H1 (cell line): Measurements from ENCODE around the gene DUSP9. TPM values are rescaled to one million over a fixed set of nuclear protein-coding genes. Genes with fewer than 3 reads are reported as not detected.

Experiments used
- CTCF ChIA-PET: fragments of 300-600 bp; sonication (Branson Sonifier 250); formaldehyde crosslinking; loops from one replicate; lab custom pipeline; 2021; ENCODE audit not compliant: partially characterized antibody; lab: Charles Lee
- POLR2A ChIA-PET: fragments of 300-600 bp; sonication (Branson Sonifier 250); formaldehyde crosslinking; loops from one replicate; lab custom pipeline; 2021; ENCODE audit warnings: inconsistent platforms; ENCODE audit not compliant: partially characterized antibody; lab: Charles Lee
- DNase-seq, 2 experiments: peaks; one replicate each; pipeline versions ENCODE4 v3.0.0 to v3.0.0-alpha.2; 2010 to 2022; ENCODE audit warnings: low spot score in 2 of 2, low read depth in 1 of 2, mixed read lengths in 1 of 2
- FAIRE-seq: peaks from 2 replicates; lab custom pipeline; 2011; peaks lifted over from hg19 to GRCh38; lab: Jason Lieb, UNC
- H2AFZ ChIP-seq: 2 replicates; pipeline ENCODE4 v1.8.1; 2012; ENCODE audit warnings: low read length, inconsistent platforms
- H2AK5ac ChIP-seq: 2 replicates; pipeline ENCODE4 v1.6.1; 2013; ENCODE audit warnings: low read depth, low read length
- H2BK120ac ChIP-seq: replicated peaks from 2 replicates; pipeline ENCODE3; 2013; ENCODE audit warnings: low read depth, low read length, inconsistent platforms
- H2BK12ac ChIP-seq: 2 replicates; pipeline ENCODE4 v1.6.1; 2013; ENCODE audit warnings: low read depth, low read length
- H2BK15ac ChIP-seq: 2 replicates; pipeline ENCODE4 v1.6.1; 2013; ENCODE audit warnings: low read length
- H2BK20ac ChIP-seq: 2 replicates; pipeline ENCODE4 v1.6.1; 2013; ENCODE audit warnings: low read length
- H2BK5ac ChIP-seq: 2 replicates; pipeline ENCODE4 v1.6.1; 2013; ENCODE audit warnings: low read depth, low read length
- H3K14ac ChIP-seq: 2 replicates; pipeline ENCODE4 v1.6.1; 2013; ENCODE audit warnings: inconsistent platforms; ENCODE audit not compliant: insufficient read length
- H3K18ac ChIP-seq: 2 replicates; pipeline ENCODE4 v1.6.1; 2013; ENCODE audit warnings: low read length; ENCODE audit errors: extremely low read depth
- H3K23ac ChIP-seq: 2 replicates; pipeline ENCODE4 v1.6.1; 2013; ENCODE audit warnings: inconsistent platforms; ENCODE audit not compliant: insufficient read length
- H3K23me2 ChIP-seq: 2 replicates; pipeline ENCODE4 v1.6.1; 2013; ENCODE audit warnings: low read depth, low read length
- H3K27ac ChIP-seq: 2 replicates; pipeline ENCODE4 v1.6.1; 2011; ENCODE audit warnings: low read depth, low read length, inconsistent platforms
- H3K27me3 ChIP-seq, 4 experiments: replicated peaks in 1 of 4; 1 replicate in 1 of 4; 2 replicates in 3 of 4; pipeline versions ENCODE4 v1.6.1 to v1.8.1; 2011 to 2013; ENCODE audit warnings: low read length in 3 of 4, mild to moderate bottlenecking in 3 of 4, inconsistent platforms in 2 of 4, mixed read lengths in 2 of 4, moderate library complexity in 1 of 4; ENCODE audit not compliant: control insufficient read depth in 3 of 4, insufficient read depth in 3 of 4; ENCODE audit errors: extremely low read depth in 1 of 4
- H3K36me3 ChIP-seq, 4 experiments: 2 replicates each; pipeline versions ENCODE4 v1.6.1 to v1.8.1; 2011 to 2013; ENCODE audit warnings: mild to moderate bottlenecking in 4 of 4, low read length in 3 of 4, moderate library complexity in 2 of 4, control low read depth in 1 of 4, inconsistent platforms in 1 of 4; ENCODE audit not compliant: insufficient read depth in 4 of 4, control insufficient read depth in 2 of 4
- H3K4ac ChIP-seq: replicated peaks from 2 replicates; pipeline ENCODE3; 2013; ENCODE audit warnings: low read length, low read depth, mixed read lengths, inconsistent platforms; ENCODE audit not compliant: insufficient read length
- H3K4me1 ChIP-seq, 4 experiments: replicated peaks in 1 of 4; 1 replicate in 1 of 4; 2 replicates in 3 of 4; pipeline versions ENCODE4 v1.6.1 to v1.8.1; 2011 to 2013; ENCODE audit warnings: low read length in 3 of 4, inconsistent platforms in 2 of 4, mixed read lengths in 1 of 4; ENCODE audit not compliant: insufficient read depth in 4 of 4, control insufficient read depth in 3 of 4
- H3K4me2 ChIP-seq, 2 experiments: 2 replicates each; pipeline versions ENCODE4 v1.6.1 to v1.8.1; 2011 to 2013; ENCODE audit warnings: low read depth in 2 of 2, low read length in 2 of 2, control low read depth in 1 of 2, inconsistent platforms in 1 of 2, mild to moderate bottlenecking in 1 of 2; ENCODE audit not compliant: insufficient read depth in 1 of 2
- H3K4me3 ChIP-seq, 4 experiments: fragments of 200-600, 300-600 bp in 1 of 4; sonication (generic), shearing (Covaris generic), sonication (Bioruptor Twin) in 1 of 4; 2 replicates each; pipeline versions ENCODE4 v1.5.1 to v1.8.1; 2011 to 2016; ENCODE audit warnings: low read length in 4 of 4, low read depth in 3 of 4, control low read depth in 2 of 4, inconsistent platforms in 2 of 4, mild to moderate bottlenecking in 2 of 4, mixed read lengths in 1 of 4, moderate library complexity in 1 of 4; ENCODE audit not compliant: insufficient read depth in 2 of 4; ENCODE audit errors: extremely low read depth in 1 of 4
- H3K56ac ChIP-seq: replicated peaks from 2 replicates; pipeline ENCODE3; 2013; ENCODE audit warnings: low read depth, mild to moderate bottlenecking, mixed read lengths, low read length, inconsistent platforms; ENCODE audit not compliant: insufficient read length
- H3K79me1 ChIP-seq: 2 replicates; pipeline ENCODE4 v1.6.1; 2013; ENCODE audit warnings: low read depth, low read length, control low read depth
- H3K79me2 ChIP-seq, 2 experiments: 2 replicates each; pipeline versions ENCODE4 v1.6.1 to v1.8.1; 2012 to 2013; ENCODE audit warnings: low read length in 2 of 2, mild to moderate bottlenecking in 2 of 2, inconsistent platforms in 1 of 2; ENCODE audit not compliant: insufficient read depth in 2 of 2, control insufficient read depth in 1 of 2
- H3K9ac ChIP-seq, 4 experiments: replicated peaks in 1 of 4; 1 replicate in 1 of 4; 2 replicates in 3 of 4; pipeline versions ENCODE4 v1.6.1 to v1.8.1; 2011 to 2013; ENCODE audit warnings: low read depth in 3 of 4, low read length in 3 of 4, control low read depth in 2 of 4, mild to moderate bottlenecking in 2 of 4, moderate library complexity in 2 of 4, inconsistent platforms in 1 of 4; ENCODE audit errors: extremely low read depth in 1 of 4
- H3K9me3 ChIP-seq, 2 experiments: 2 replicates each; pipeline versions ENCODE4 v1.6.1 to v1.8.1; 2012 to 2013; ENCODE audit warnings: mild to moderate bottlenecking in 2 of 2, moderate library complexity in 2 of 2, control low read depth in 1 of 2, inconsistent platforms in 1 of 2, low read depth in 1 of 2, low read length in 1 of 2, mixed read lengths in 1 of 2; ENCODE audit not compliant: insufficient read depth in 2 of 2
- H4K20me1 ChIP-seq, 2 experiments: replicated peaks in 1 of 2; 2 replicates each; pipeline versions ENCODE3 to v1.8.1; 2011 to 2013; ENCODE audit warnings: inconsistent platforms in 2 of 2, low read length in 2 of 2, mild to moderate bottlenecking in 1 of 2; ENCODE audit not compliant: insufficient read depth in 2 of 2, control insufficient read depth in 1 of 2
- H4K5ac ChIP-seq: 2 replicates; pipeline ENCODE4 v1.6.1; 2013; ENCODE audit warnings: low read length, low read depth, mixed read lengths, inconsistent platforms; ENCODE audit not compliant: insufficient read length
- H4K8ac ChIP-seq: 2 replicates; pipeline ENCODE4 v1.8.0; 2013; ENCODE audit warnings: mild to moderate bottlenecking, moderate library complexity, low read length, inconsistent platforms; ENCODE audit not compliant: insufficient read depth; ENCODE audit errors: extremely low read depth
- H4K91ac ChIP-seq: replicated peaks from 2 replicates; pipeline ENCODE3; 2013; ENCODE audit warnings: low read length, mixed read lengths, inconsistent platforms; ENCODE audit not compliant: insufficient read length
- PHF8 ChIP-seq: fragments of 200-600 bp; sonication (generic); conservative IDR thresholded peaks from 2 replicates; pipeline ENCODE4 v1.7.1; 2012; ENCODE audit warnings: low read depth, mild to moderate bottlenecking, inconsistent platforms, low read length, moderate library complexity
- WGBS, 2 experiments: shearing (Covaris generic) in 1 of 2; methylation state at CpG; one replicate each; pipeline versions ENCODE4 v1.1.6 to v1.1.7; 2013 to 2015; ENCODE audit warnings: low lambda C conversion rate in 2 of 2, mixed read lengths in 2 of 2, inconsistent platforms in 1 of 2, low coverage in 1 of 2, missing lambda C conversion rate in 1 of 2; ENCODE audit not compliant: insufficient replicate concordance in 2 of 2, insufficient coverage in 1 of 2, insufficient read length in 1 of 2; ENCODE audit errors: extremely low coverage in 1 of 2, missing lambda C conversion rate in 1 of 2; 5-methylcytosine and 5-hydroxymethylcytosine counted together
- polyA plus RNA-seq, 7 experiments: library from polyadenylated mRNA; depleted of rRNA in 3 of 7; stranded (reverse) in 5 of 7; unstranded in 2 of 7; fragments of >200 nt in 5 of 7; fragments of 200-250 nt in 2 of 7; gene quantifications; 1 replicate in 5 of 7; 2 replicates in 1 of 7; 4 replicates in 1 of 7; pipeline versions ENCODE4 v1.2.1 to v1.2.3, GENCODE V29; 2011 to 2013; ENCODE audit warnings: missing spikeins in 2 of 7, mixed read lengths in 2 of 7
- total RNA-seq: library from RNA; stranded (reverse); fragmentation: NEBNext Ultra II Directional; extraction: Animal tissue kit (Norgen Biotek cat#: 25700); gene quantifications from 2 replicates; pipeline ENCODE4 v1.2.1, GENCODE V29; 2021

Gene DUSP9
- total and polyA plus RNA-seq, 2 of the 8 experiments (the other 6 are each of a cell fraction or from before 2014, with no cell fraction given): 0.80 to 1.1 TPM

DNA sequence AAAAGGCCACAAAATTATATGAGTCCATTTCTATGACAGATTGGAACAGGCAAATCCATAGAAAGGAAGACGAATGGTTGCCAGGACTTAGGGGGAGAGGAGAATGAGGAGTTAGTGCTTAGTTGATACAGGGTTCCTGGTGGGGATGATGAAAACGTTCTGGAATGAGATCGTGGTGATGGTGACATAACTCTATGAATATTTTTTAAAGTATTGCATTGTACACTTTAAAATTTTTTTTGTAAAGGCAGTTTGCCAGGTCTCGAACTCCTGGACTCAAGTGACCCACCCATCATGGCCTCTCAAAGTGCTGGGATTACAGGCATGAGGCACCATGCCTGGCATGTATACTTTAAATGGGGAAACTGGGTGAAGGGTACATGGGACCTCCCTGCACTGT is 38.2 kb upstream of the DUSP9 start:
- Histone ChIP-seq H3K36me3 (no peaks in the 10 kb centered on the region), H3K27me3 (peaks cover 0 to 11% (median 8%) of the 10 kb centered on the region in 4 experiments; a peak in 6 of 7 replicates), H3K4me2 (no peak overlapping the region), H3K4ac (no peak overlapping the region), H3K18ac (no peak overlapping the region), H2AK5ac (no peak overlapping the region), H3K23ac (no peak overlapping the region), H3K79me2 (no peaks in the 10 kb centered on the region), H3K27ac (no peak overlapping the region), H3K4me3 (no peak overlapping the region), H4K20me1 (no peaks in the 10 kb centered on the region), H3K23me2 (no peaks in the 10 kb centered on the region), H2BK12ac (no peak overlapping the region), H3K9ac (no peak overlapping the region), H3K56ac (no peak overlapping the region), H4K91ac (no peak overlapping the region), H2BK120ac (no peak overlapping the region), H3K14ac (no peak overlapping the region), H4K5ac (no peak overlapping the region), H3K79me1 (no peaks in the 10 kb centered on the region), H4K8ac (no peak overlapping the region), H3K9me3 (no peaks in the 10 kb centered on the region), H2BK20ac (no peak overlapping the region), H2AFZ (no peak overlapping the region), H3K4me1 (no peaks in the 10 kb centered on the region), H2BK15ac (no peak overlapping the region), H2BK5ac (no peak overlapping the region)
- WGBS, 2 experiments: 48% methylated on average over 4 of the region's 4 CpGs; no CpG with 5 or more reads in 1 of the 2 experiments
- no peak for TF ChIP-seq PHF8
- POLR2A ChIA-PET: interaction anchor here (1.4 kb wide), 1 partner anchor 9 kb away, joined by 3 read pairs; no protein-coding TSS in a partner anchor
- DNase-seq (no peak), FAIRE-seq (no peak)
- CTCF ChIA-PET: interaction anchor here (0.6 to 8.9 kb wide), 16 partner anchors 8 to 257 kb away, joined by 3 to 130 read pairs (median 4); partner anchors contain the start of genes CCNQ and DUSP9
